ENCODE data around the gene SLC10A3.
A peak's percentile ranks its signal among the peaks of the same experiment; 100 is the strongest.

Gene SLC10A3

GRCh38 chrX:154481195-154481594, 9.2 kb downstream of the SLC10A3 start:
- peaks cover 5% of the 10 kb centered on the region for H3K36me3 ChIP-seq (ENCODE audit: control insufficient read depth, insufficient read depth, low read length, severe bottlenecking)
- H3K4me3 ChIP-seq (ENCODE audit: low read length), result no peak overlapping the region
- H3K9me3 ChIP-seq (ENCODE audit: control insufficient read depth, low read length), result no peaks in the 10 kb centered on the region
- DNase-seq (ENCODE audit: low read depth), result no peak
- H3K4me1 ChIP-seq (ENCODE audit: control insufficient read depth, insufficient read depth, low read length), result peaks cover 13% of the 10 kb centered on the region
- no peaks in the 10 kb centered on the region for H3K27me3 ChIP-seq (replicated peaks; ENCODE audit: control insufficient read depth, insufficient read depth, low read length)
- no peak overlapping the region for H3K9ac ChIP-seq (ENCODE audit: low read length)

- Histone ChIP-seq H3K27me3 (replicated peaks; ENCODE audit: control insufficient read depth, insufficient read depth, low read length) (no peaks in the 10 kb centered on the region), H3K9ac (ENCODE audit: low read length) (peak within 1 kb of the TSS; percentile 81)
Measured at GRCh38 chrX:154478728-154479622, 11.5 kb downstream of the SLC10A3 start, which contains the start of gene LAGE3. Gene LAGE3, minus strand, starts transcription at chrX:154479281. Its CDS starts 366 bp downstream, at chrX:154478915.

GRCh38 chrX:154477891-154478477, 12.4 kb downstream of the SLC10A3 start:
- Histone ChIP-seq H3K27me3 (replicated peaks; ENCODE audit: control insufficient read depth, insufficient read depth, low read length) (peaks cover 4% of the 10 kb centered on the region), H3K4me3 (ENCODE audit: low read length) (peak overlapping the region; percentile 77), H3K9ac (ENCODE audit: low read length) (peak overlapping the region; percentile 81), H3K4me1 (ENCODE audit: control insufficient read depth, insufficient read depth, low read length) (peaks cover 9% of the 10 kb centered on the region), H3K36me3 (ENCODE audit: control insufficient read depth, insufficient read depth, low read length, severe bottlenecking) (no peaks in the 10 kb centered on the region), H3K9me3 (ENCODE audit: control insufficient read depth, low read length) (no peaks in the 10 kb centered on the region)
- DNase-seq (ENCODE audit: low read depth), result no peak

More at GRCh38 chrX:154478728-154479622, 11.5 kb downstream of the SLC10A3 start, which contains the start of gene LAGE3:
- DNase-seq (ENCODE audit: low read depth), result peak; percentile 93
- H3K4me3 ChIP-seq (ENCODE audit: low read length), result peak within 1 kb of the TSS; percentile 77
- H3K36me3 ChIP-seq (ENCODE audit: control insufficient read depth, insufficient read depth, low read length, severe bottlenecking), result no peaks in the 10 kb centered on the region
- peaks cover 9% of the 10 kb centered on the region for H3K4me1 ChIP-seq (ENCODE audit: control insufficient read depth, insufficient read depth, low read length)
- no peaks in the 10 kb centered on the region for H3K9me3 ChIP-seq (ENCODE audit: control insufficient read depth, low read length)

GRCh38 chrX:154476821-154477220, 13.6 kb downstream of the SLC10A3 start:
- Histone ChIP-seq H3K4me1 (ENCODE audit: control insufficient read depth, insufficient read depth, low read length) (peaks cover 9% of the 10 kb centered on the region), H3K9me3 (ENCODE audit: control insufficient read depth, low read length) (no peaks in the 10 kb centered on the region), H3K4me3 (ENCODE audit: low read length) (no peak overlapping the region), H3K9ac (ENCODE audit: low read length) (no peak overlapping the region), H3K27me3 (replicated peaks; ENCODE audit: control insufficient read depth, insufficient read depth, low read length) (peaks cover 4% of the 10 kb centered on the region), H3K36me3 (ENCODE audit: control insufficient read depth, insufficient read depth, low read length, severe bottlenecking) (peaks cover 2% of the 10 kb centered on the region)
- DNase-seq (ENCODE audit: low read depth), result no peak

- H3K36me3 ChIP-seq (ENCODE audit: control insufficient read depth, insufficient read depth, low read length, severe bottlenecking), result peaks cover 33% of the 10 kb centered on the region
Measured at GRCh38 chrX:154473683-154474082, 16.7 kb downstream of the SLC10A3 start.

GRCh38 chrX:154472685-154473632, 17.5 kb downstream of the SLC10A3 start:
- no peak overlapping the region for H3K4me3 ChIP-seq (ENCODE audit: low read length)
- peaks cover 3% of the 10 kb centered on the region for H3K4me1 ChIP-seq (ENCODE audit: control insufficient read depth, insufficient read depth, low read length)
- no peak for DNase-seq (ENCODE audit: low read depth)
- H3K27me3 ChIP-seq (replicated peaks; ENCODE audit: control insufficient read depth, insufficient read depth, low read length), result peaks cover 4% of the 10 kb centered on the region
- H3K36me3 ChIP-seq (ENCODE audit: control insufficient read depth, insufficient read depth, low read length, severe bottlenecking), result peaks cover 39% of the 10 kb centered on the region
- H3K9ac ChIP-seq (ENCODE audit: low read length), result no peak overlapping the region
- no peaks in the 10 kb centered on the region for H3K9me3 ChIP-seq (ENCODE audit: control insufficient read depth, low read length)

More at GRCh38 chrX:154473683-154474082, 16.7 kb downstream of the SLC10A3 start:
- Histone ChIP-seq H3K9me3 (ENCODE audit: control insufficient read depth, low read length) (no peaks in the 10 kb centered on the region), H3K27me3 (replicated peaks; ENCODE audit: control insufficient read depth, insufficient read depth, low read length) (peaks cover 4% of the 10 kb centered on the region), H3K9ac (ENCODE audit: low read length) (no peak overlapping the region), H3K4me3 (ENCODE audit: low read length) (no peak overlapping the region), H3K4me1 (ENCODE audit: control insufficient read depth, insufficient read depth, low read length) (peaks cover 6% of the 10 kb centered on the region)
- no peak for DNase-seq (ENCODE audit: low read depth)

GRCh38 chrX:154471839-154472684, 18.4 kb downstream of the SLC10A3 start:
- no peak overlapping the region for H3K4me3 ChIP-seq (ENCODE audit: low read length)

GRCh38 chrX:154470914-154471568, 19.4 kb downstream of the SLC10A3 start:
- Histone ChIP-seq H3K27me3 (replicated peaks; ENCODE audit: control insufficient read depth, insufficient read depth, low read length) (peaks cover 4% of the 10 kb centered on the region), H3K9ac (ENCODE audit: low read length) (no peak overlapping the region), H3K9me3 (ENCODE audit: control insufficient read depth, low read length) (no peaks in the 10 kb centered on the region), H3K36me3 (ENCODE audit: control insufficient read depth, insufficient read depth, low read length, severe bottlenecking) (peaks cover 48% of the 10 kb centered on the region), H3K4me1 (ENCODE audit: control insufficient read depth, insufficient read depth, low read length) (no peaks in the 10 kb centered on the region), H3K4me3 (ENCODE audit: low read length) (no peak overlapping the region)
- no peak for DNase-seq (ENCODE audit: low read depth)

More at GRCh38 chrX:154471839-154472684, 18.4 kb downstream of the SLC10A3 start:
- DNase-seq (ENCODE audit: low read depth), result no peak
- H3K36me3 ChIP-seq (ENCODE audit: control insufficient read depth, insufficient read depth, low read length, severe bottlenecking), result peaks cover 39% of the 10 kb centered on the region
- no peaks in the 10 kb centered on the region for H3K4me1 ChIP-seq (ENCODE audit: control insufficient read depth, insufficient read depth, low read length)
- peaks cover 4% of the 10 kb centered on the region for H3K27me3 ChIP-seq (replicated peaks; ENCODE audit: control insufficient read depth, insufficient read depth, low read length)
- no peak overlapping the region for H3K9ac ChIP-seq (ENCODE audit: low read length)
- no peaks in the 10 kb centered on the region for H3K9me3 ChIP-seq (ENCODE audit: control insufficient read depth, low read length)

- Histone ChIP-seq H3K4me3 (ENCODE audit: low read length) (no peak overlapping the region), H3K36me3 (ENCODE audit: control insufficient read depth, insufficient read depth, low read length, severe bottlenecking) (peaks cover 53% of the 10 kb centered on the region), H3K9ac (ENCODE audit: low read length) (no peak overlapping the region), H3K4me1 (ENCODE audit: control insufficient read depth, insufficient read depth, low read length) (no peaks in the 10 kb centered on the region), H3K9me3 (ENCODE audit: control insufficient read depth, low read length) (no peaks in the 10 kb centered on the region), H3K27me3 (replicated peaks; ENCODE audit: control insufficient read depth, insufficient read depth, low read length) (peaks cover 4% of the 10 kb centered on the region)
- DNase-seq (ENCODE audit: low read depth), result no peak
Measured at GRCh38 chrX:154470434-154470833, 20.0 kb downstream of the SLC10A3 start.

GRCh38 chrX:154469880-154470279, 20.5 kb downstream of the SLC10A3 start:
- DNase-seq (ENCODE audit: low read depth), result no peak

More at GRCh38 chrX:154469880-154470279, 20.5 kb downstream of the SLC10A3 start:
- H3K4me3 ChIP-seq (ENCODE audit: low read length), result no peak overlapping the region
- H3K9ac ChIP-seq (ENCODE audit: low read length), result no peak overlapping the region
- no peaks in the 10 kb centered on the region for H3K9me3 ChIP-seq (ENCODE audit: control insufficient read depth, low read length)
- no peaks in the 10 kb centered on the region for H3K4me1 ChIP-seq (ENCODE audit: control insufficient read depth, insufficient read depth, low read length)
- peaks cover 57% of the 10 kb centered on the region for H3K36me3 ChIP-seq (ENCODE audit: control insufficient read depth, insufficient read depth, low read length, severe bottlenecking)
- H3K27me3 ChIP-seq (replicated peaks; ENCODE audit: control insufficient read depth, insufficient read depth, low read length), result peaks cover 4% of the 10 kb centered on the region
